Measurements from ENCODE around the gene MZF1. TPM values are rescaled to one million over a fixed set of nuclear protein-coding genes. Genes with fewer than 3 reads are reported as not detected.

The MZF1 gene
- total and polyA plus RNA-seq, 9 of the 15 experiments (the other 6 are each of a cell fraction or from before 2014, with no cell fraction given) = 0.31 to 29.3 (median 11.5) TPM

GRCh38 chr19:58543826-58544590 is 29.1 kb downstream of the MZF1 start, which contains the start of gene TRIM28 (continued):
- TF ChIP-seq MYC (IDR thresholded peaks at IDR 0.05; ENCODE audit: low read depth, low read length) (peak; percentile 97), MYC (CRISPR knock-in tag; IDR thresholded peaks at IDR 0.05; ENCODE audit: borderline replicate concordance, low read depth) (no peak), SUPT5H (IDR thresholded peaks at IDR 0.05) (peak; percentile 88), POLR2G (IDR thresholded peaks at IDR 0.05; ENCODE audit: low read depth, low read length) (peak; percentile 99), ZNF263 (CRISPR knock-in tag; IDR thresholded peaks at IDR 0.05; ENCODE audit: borderline replicate concordance) (0 out of 2 replicates have a peak, but pooled peaks have one; percentile 32), NCOA1 (IDR thresholded peaks at IDR 0.05; ENCODE audit: low read depth) (peak; percentile 72), TOE1 (IDR thresholded peaks at IDR 0.05; ENCODE audit: borderline replicate concordance) (no peak), TOE1 (CRISPR knock-in tag; IDR thresholded peaks at IDR 0.05; ENCODE audit: borderline replicate concordance, low read depth) (no peak), ZNF140 (CRISPR knock-in tag; IDR thresholded peaks at IDR 0.05) (no peak), ZNF347 (CRISPR knock-in tag; IDR thresholded peaks at IDR 0.05; ENCODE audit: low read depth) (no peak), RFX5 (IDR thresholded peaks at IDR 0.05; ENCODE audit: low read depth, low read length) (peak; percentile 50), MBD2 (IDR thresholded peaks at IDR 0.05; ENCODE audit: borderline replicate concordance, low read depth) (peak; percentile 64; the same call in 1 of the 2 replicates), CREM (IDR thresholded peaks at IDR 0.05; ENCODE audit: low read depth) (peak; percentile 95), TBP (optimal IDR thresholded peaks at IDR 0.05; ENCODE audit: low read depth, low read length) (peak; percentile 98), RBFOX2 (IDR thresholded peaks at IDR 0.05; ENCODE audit: low read depth, low read length) (peak; percentile 96)
- TF ChIP-seq, protein P1, sequence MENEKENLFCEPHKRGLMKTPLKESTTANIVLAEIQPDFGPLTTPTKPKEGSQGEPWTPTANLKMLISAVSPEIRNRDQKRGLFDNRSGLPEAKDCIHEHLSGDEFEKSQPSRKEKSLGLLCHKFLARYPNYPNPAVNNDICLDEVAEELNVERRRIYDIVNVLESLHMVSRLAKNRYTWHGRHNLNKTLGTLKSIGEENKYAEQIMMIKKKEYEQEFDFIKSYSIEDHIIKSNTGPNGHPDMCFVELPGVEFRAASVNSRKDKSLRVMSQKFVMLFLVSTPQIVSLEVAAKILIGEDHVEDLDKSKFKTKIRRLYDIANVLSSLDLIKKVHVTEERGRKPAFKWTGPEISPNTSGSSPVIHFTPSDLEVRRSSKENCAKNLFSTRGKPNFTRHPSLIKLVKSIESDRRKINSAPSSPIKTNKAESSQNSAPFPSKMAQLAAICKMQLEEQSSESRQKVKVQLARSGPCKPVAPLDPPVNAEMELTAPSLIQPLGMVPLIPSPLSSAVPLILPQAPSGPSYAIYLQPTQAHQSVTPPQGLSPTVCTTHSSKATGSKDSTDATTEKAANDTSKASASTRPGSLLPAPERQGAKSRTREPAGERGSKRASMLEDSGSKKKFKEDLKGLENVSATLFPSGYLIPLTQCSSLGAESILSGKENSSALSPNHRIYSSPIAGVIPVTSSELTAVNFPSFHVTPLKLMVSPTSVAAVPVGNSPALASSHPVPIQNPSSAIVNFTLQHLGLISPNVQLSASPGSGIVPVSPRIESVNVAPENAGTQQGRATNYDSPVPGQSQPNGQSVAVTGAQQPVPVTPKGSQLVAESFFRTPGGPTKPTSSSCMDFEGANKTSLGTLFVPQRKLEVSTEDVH (IDR thresholded peaks at IDR 0.05; ENCODE audit: low read depth, partially characterized antibody) = peak; percentile 73
- TF ChIP-seq, protein P2, sequence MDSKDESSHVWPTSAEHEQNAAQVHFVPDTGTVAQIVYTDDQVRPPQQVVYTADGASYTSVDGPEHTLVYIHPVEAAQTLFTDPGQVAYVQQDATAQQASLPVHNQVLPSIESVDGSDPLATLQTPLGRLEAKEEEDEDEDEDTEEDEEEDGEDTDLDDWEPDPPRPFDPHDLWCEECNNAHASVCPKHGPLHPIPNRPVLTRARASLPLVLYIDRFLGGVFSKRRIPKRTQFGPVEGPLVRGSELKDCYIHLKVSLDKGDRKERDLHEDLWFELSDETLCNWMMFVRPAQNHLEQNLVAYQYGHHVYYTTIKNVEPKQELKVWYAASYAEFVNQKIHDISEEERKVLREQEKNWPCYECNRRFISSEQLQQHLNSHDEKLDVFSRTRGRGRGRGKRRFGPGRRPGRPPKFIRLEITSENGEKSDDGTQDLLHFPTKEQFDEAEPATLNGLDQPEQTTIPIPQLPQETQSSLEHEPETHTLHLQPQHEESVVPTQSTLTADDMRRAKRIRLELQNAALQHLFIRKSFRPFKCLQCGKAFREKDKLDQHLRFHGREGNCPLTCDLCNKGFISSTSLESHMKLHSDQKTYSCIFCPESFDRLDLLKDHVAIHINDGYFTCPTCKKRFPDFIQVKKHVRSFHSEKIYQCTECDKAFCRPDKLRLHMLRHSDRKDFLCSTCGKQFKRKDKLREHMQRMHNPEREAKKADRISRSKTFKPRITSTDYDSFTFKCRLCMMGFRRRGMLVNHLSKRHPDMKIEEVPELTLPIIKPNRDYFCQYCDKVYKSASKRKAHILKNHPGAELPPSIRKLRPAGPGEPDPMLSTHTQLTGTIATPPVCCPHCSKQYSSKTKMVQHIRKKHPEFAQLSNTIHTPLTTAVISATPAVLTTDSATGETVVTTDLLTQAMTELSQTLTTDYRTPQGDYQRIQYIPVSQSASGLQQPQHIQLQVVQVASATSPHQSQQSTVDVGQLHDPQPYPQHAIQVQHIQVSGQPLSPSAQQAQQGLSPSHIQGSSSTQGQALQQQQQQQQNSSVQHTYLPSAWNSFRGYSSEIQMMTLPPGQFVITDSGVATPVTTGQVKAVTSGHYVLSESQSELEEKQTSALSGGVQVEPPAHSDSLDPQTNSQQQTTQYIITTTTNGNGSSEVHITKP (IDR thresholded peaks at IDR 0.05; ENCODE audit: partially characterized antibody) = peak; percentile 62
- TF ChIP-seq, protein P3, sequence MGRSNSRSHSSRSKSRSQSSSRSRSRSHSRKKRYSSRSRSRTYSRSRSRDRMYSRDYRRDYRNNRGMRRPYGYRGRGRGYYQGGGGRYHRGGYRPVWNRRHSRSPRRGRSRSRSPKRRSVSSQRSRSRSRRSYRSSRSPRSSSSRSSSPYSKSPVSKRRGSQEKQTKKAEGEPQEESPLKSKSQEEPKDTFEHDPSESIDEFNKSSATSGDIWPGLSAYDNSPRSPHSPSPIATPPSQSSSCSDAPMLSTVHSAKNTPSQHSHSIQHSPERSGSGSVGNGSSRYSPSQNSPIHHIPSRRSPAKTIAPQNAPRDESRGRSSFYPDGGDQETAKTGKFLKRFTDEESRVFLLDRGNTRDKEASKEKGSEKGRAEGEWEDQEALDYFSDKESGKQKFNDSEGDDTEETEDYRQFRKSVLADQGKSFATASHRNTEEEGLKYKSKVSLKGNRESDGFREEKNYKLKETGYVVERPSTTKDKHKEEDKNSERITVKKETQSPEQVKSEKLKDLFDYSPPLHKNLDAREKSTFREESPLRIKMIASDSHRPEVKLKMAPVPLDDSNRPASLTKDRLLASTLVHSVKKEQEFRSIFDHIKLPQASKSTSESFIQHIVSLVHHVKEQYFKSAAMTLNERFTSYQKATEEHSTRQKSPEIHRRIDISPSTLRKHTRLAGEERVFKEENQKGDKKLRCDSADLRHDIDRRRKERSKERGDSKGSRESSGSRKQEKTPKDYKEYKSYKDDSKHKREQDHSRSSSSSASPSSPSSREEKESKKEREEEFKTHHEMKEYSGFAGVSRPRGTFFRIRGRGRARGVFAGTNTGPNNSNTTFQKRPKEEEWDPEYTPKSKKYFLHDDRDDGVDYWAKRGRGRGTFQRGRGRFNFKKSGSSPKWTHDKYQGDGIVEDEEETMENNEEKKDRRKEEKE (IDR thresholded peaks at IDR 0.05; ENCODE audit: borderline replicate concordance in 1 of 2, control insufficient read depth in 1 of 2, low read depth in 2 of 2, low read length in 1 of 2) = no peak

Measured in K562 (cell line).